PC-9 (cell line): ENCODE results near the gene SDHB. TPM values are rescaled to one million over a fixed set of nuclear protein-coding genes. Genes with fewer than 3 reads are reported as not detected.

Experiments
- BruUV-seq: library from RNA; stranded (reverse); fragments of 400-500 nt; replicated peaks from 2 replicates; lab custom pipeline; 2021; lab: Mats Ljungman, UMichigan
- CTCF ChIA-PET: fragments of 300-600 bp; sonication (Branson Sonifier 250); formaldehyde crosslinking; loops from one replicate; lab custom pipeline; 2022; ENCODE audit warnings: antibody characterized with exemption; lab: Charles Lee
- POLR2A ChIA-PET: fragments of 300-600 bp; sonication (Branson Sonifier 250); formaldehyde crosslinking; loops from one replicate; lab custom pipeline; 2022; ENCODE audit warnings: antibody characterized with exemption; ENCODE audit not compliant: unreplicated experiment; lab: Charles Lee
- DNase-seq, 2 experiments: peaks; one replicate each; pipeline versions ENCODE4 v3.0.0 to v3.0.0-alpha.2; 2015 to 2022; ENCODE audit warnings: mixed read lengths in 1 of 2
- H2AFZ ChIP-seq: fragments of 200-600 bp; sonication (generic); 2 replicates; pipeline ENCODE4 v1.8.1; 2017; ENCODE audit warnings: antibody characterized with exemption
- H3F3A ChIP-seq: fragments of 200-600 bp; sonication (generic); 2 replicates; pipeline ENCODE4 v1.8.1; 2017; ENCODE audit warnings: antibody characterized with exemption, mild to moderate bottlenecking, low read depth; ENCODE audit not compliant: insufficient read depth
- H3K27ac ChIP-seq: fragments of 200-600 bp; sonication (generic); 2 replicates; pipeline ENCODE4 v1.6.1; 2016; ENCODE audit warnings: mixed run types
- H3K27me3 ChIP-seq: fragments of 200-600 bp; sonication (generic); 2 replicates; pipeline ENCODE4 v1.6.1; 2016; ENCODE audit warnings: low read depth, mixed run types; ENCODE audit not compliant: insufficient read depth
- H3K36me3 ChIP-seq: fragments of 200-600 bp; sonication (generic); 2 replicates; pipeline ENCODE4 v1.6.1; 2016; ENCODE audit warnings: low read depth, mixed run types
- H3K4me1 ChIP-seq: fragments of 200-600 bp; sonication (generic); replicated peaks from 2 replicates; pipeline ENCODE4 v1.6.1; 2016; ENCODE audit warnings: mixed run types; ENCODE audit not compliant: insufficient read depth
- H3K4me2 ChIP-seq: fragments of 200-600 bp; sonication (generic); 2 replicates; pipeline ENCODE4 v1.6.1; 2017; ENCODE audit warnings: mixed run types
- H3K4me3 ChIP-seq: fragments of 200-600 bp; sonication (generic); 2 replicates; pipeline ENCODE4 v1.6.1; 2016; ENCODE audit warnings: mixed run types
- H3K79me2 ChIP-seq: fragments of 200-600 bp; sonication (generic); 2 replicates; pipeline ENCODE4 v1.6.1; 2017; ENCODE audit warnings: low read depth, mixed run types
- H3K9me2 ChIP-seq: fragments of 200-600 bp; sonication (generic); 2 replicates; pipeline ENCODE4 v1.8.1; 2017; ENCODE audit warnings: mild to moderate bottlenecking; ENCODE audit not compliant: insufficient read depth
- H3K9me3 ChIP-seq: fragments of 200-600 bp; sonication (generic); 2 replicates; pipeline ENCODE4 v1.8.1; 2016; ENCODE audit warnings: low read depth; ENCODE audit not compliant: insufficient read depth
- H4K20me1 ChIP-seq: fragments of 200-600 bp; sonication (generic); 2 replicates; pipeline ENCODE4 v1.8.1; 2017; ENCODE audit not compliant: insufficient read depth
- CTCF ChIP-seq: fragments of 200-600 bp; sonication (generic); conservative IDR thresholded peaks from 2 replicates; pipeline ENCODE4 v1.6.1; 2017; ENCODE audit warnings: mixed run types, antibody characterized with exemption, mild to moderate bottlenecking, moderate library complexity
- EZH2 ChIP-seq: fragments of 200-600 bp; sonication (generic); IDR thresholded peaks from 2 replicates; pipeline ENCODE4 v1.8.0; 2017; ENCODE audit warnings: antibody characterized with exemption, low read depth
- intact Hi-C: fragments of 100-400 bp; cut with micrococcal nuclease; formaldehyde crosslinking; loops from one replicate; pipeline ENCODE4 v1.10.0; 2022; ENCODE audit not compliant: unreplicated experiment
- total RNA-seq: library from RNA; stranded (reverse); gene quantifications from 2 replicates; pipeline ENCODE4 v1.2.3, GENCODE V29; 2021

SDHB gene
- total RNA-seq, 1 experiment from 2014 or later: 101 TPM

GRCh38 chr1:17056551-17056950 is 2.7 kb upstream of the SDHB start:
- POLR2A ChIA-PET: no interaction called here
- intact Hi-C loops: loop anchor here (10.0 kb wide), 2 partner anchors 218 to 548 kb away; no protein-coding TSS in a partner anchor
- H3K4me3 ChIP-seq: no peak overlapping the region
- no TSS peak for BruUV-seq
- no peak for TF ChIP-seq EZH2
- TF ChIP-seq CTCF: no peak
- no peak overlapping the region for H3K27ac ChIP-seq
- peaks cover 7% of the 10 kb centered on the region; the same call in 1 of the 2 replicates for H3K4me1 ChIP-seq
- no peaks in the 10 kb centered on the region for H3K27me3 ChIP-seq
- H3F3A ChIP-seq: no peaks in the 10 kb centered on the region
- no peak overlapping the region for H3K4me2 ChIP-seq
- H4K20me1 ChIP-seq: no peaks in the 10 kb centered on the region
- H3K9me3 ChIP-seq: no peaks in the 10 kb centered on the region
- CTCF ChIA-PET: interaction anchor here (0.6 kb wide), 1 partner anchor 138 kb away, joined by 3 read pairs; no protein-coding TSS in a partner anchor
- peaks cover 22% of the 10 kb centered on the region for H3K79me2 ChIP-seq
- no peak for DNase-seq
- no peak overlapping the region for H2AFZ ChIP-seq
- H3K9me2 ChIP-seq: no peaks in the 10 kb centered on the region
- no peaks in the 10 kb centered on the region for H3K36me3 ChIP-seq

DNA sequence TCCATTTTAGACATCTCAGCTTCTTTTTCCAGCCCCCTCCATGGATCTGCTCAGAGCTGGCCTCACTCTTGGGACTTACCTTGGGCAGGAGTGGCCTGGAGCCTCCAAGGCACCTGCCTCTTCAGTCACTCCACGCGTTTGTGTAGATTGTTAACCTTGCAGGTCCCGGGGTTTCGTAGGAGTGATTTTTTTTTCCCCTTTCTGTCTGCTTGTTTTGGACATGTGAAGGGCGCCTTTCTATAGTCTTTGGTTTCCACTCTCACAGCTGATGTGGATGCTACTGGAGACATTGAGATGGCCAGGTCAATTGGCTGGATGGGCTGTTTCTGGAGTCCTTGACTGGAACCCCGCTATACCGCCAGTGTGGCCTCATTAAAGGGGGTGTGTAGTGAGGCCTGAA is 2.0 kb upstream of the SDHB start:
- H3K9me3 ChIP-seq: no peaks in the 10 kb centered on the region
- POLR2A ChIA-PET: no interaction called here
- intact Hi-C loops: loop anchor here (10.0 kb wide), 2 partner anchors 219 to 549 kb away; no protein-coding TSS in a partner anchor

DNA sequence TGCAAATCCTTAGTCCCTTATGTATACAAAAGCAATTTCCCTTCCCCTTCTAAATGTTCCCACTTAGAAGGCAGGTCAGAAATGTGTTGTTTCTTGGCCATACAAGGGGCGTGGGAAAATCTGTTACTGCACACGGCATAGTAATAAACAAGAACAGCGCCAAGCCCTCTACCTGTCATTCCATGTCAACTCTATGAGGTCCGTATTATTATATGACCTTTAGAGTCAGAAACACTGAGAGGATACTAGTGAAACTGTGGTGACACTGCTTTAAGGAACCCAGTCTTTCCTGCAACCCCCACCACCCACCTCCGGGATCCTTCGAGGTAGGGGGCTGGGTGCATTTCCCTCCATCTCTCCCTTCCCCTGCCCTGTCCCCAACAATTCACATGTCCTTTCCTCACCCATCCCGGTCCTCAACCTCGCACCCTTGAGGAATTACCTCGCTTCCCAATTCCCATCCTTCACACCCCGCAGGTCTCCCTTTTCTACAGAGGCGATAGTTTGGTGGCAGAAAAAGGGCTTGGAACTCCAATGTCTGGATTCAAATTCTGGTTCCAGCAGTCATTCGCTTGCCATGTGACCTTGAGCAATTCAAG is 647 bp downstream of the SDHB start:
- intact Hi-C loops: loop anchor here (5.0 to 10.0 kb wide), 3 partner anchors 151 to 552 kb away; no protein-coding TSS in a partner anchor
- DNase-seq: no peak
- no peaks in the 10 kb centered on the region for H3F3A ChIP-seq
- 0 out of 2 replicates have a peak, but pooled peaks cover 7% of the 10 kb centered on the region for H3K36me3 ChIP-seq
- peak overlapping the region; percentile 38; the same call in 1 of the 2 replicates for H3K27ac ChIP-seq
- no TSS peak for BruUV-seq
- peaks cover 38% of the 10 kb centered on the region for H3K79me2 ChIP-seq
- H3K9me3 ChIP-seq: no peaks in the 10 kb centered on the region
- H3K4me1 ChIP-seq: peaks cover 7% of the 10 kb centered on the region; the same call in 1 of the 2 replicates
- H3K27me3 ChIP-seq: no peaks in the 10 kb centered on the region
- H3K9me2 ChIP-seq: no peaks in the 10 kb centered on the region
- no peaks in the 10 kb centered on the region for H4K20me1 ChIP-seq
- ChIA-PET POLR2A (interaction anchor here (0.6 kb wide), 1 partner anchor 315 kb away, joined by 9 read pairs; no protein-coding TSS in a partner anchor), CTCF (no interaction called here)
- H3K4me3 ChIP-seq: peak overlapping the region; percentile 71
- TF ChIP-seq CTCF: no peak
- no peak for TF ChIP-seq EZH2
- H3K4me2 ChIP-seq: peak overlapping the region; percentile 91
- peak overlapping the region; percentile 78 for H2AFZ ChIP-seq

More for the DNA sequence above, 2.0 kb upstream of the SDHB start:
- H4K20me1 ChIP-seq: no peaks in the 10 kb centered on the region
- peaks cover 29% of the 10 kb centered on the region for H3K79me2 ChIP-seq
- TF ChIP-seq EZH2 (no peak), CTCF (no peak)
- H2AFZ ChIP-seq: no peak overlapping the region
- CTCF ChIA-PET: no interaction called here
- BruUV-seq: no TSS peak
- H3K4me3 ChIP-seq: no peak overlapping the region
- 0 out of 2 replicates have a peak, but pooled peaks cover 5% of the 10 kb centered on the region for H3K36me3 ChIP-seq
- H3K27me3 ChIP-seq: no peaks in the 10 kb centered on the region
- H3K4me2 ChIP-seq: no peak overlapping the region
- no peak for DNase-seq
- no peaks in the 10 kb centered on the region for H3K9me2 ChIP-seq
- no peaks in the 10 kb centered on the region for H3F3A ChIP-seq
- H3K4me1 ChIP-seq: peaks cover 7% of the 10 kb centered on the region; the same call in 1 of the 2 replicates
- no peak overlapping the region for H3K27ac ChIP-seq
